GM19395 (cell line): ENCODE measurements around the gene LPAR6.
A peak's percentile ranks its signal among the peaks of the same experiment; 100 is the strongest.
"Not testable (repeated sequence)": the region's sequence is repeated elsewhere in the genome, so short reads cannot be mapped to it uniquely, and the experiment has no call there.

Source experiments
- ATAC-seq: cut with Tn5 transposase; IDR thresholded peaks from one replicate; pipeline ENCODE4 v1.9.1; 2021; ENCODE audit warnings: mild to moderate bottlenecking, moderate library complexity; ENCODE audit not compliant: unreplicated experiment

LPAR6 gene

DNA sequence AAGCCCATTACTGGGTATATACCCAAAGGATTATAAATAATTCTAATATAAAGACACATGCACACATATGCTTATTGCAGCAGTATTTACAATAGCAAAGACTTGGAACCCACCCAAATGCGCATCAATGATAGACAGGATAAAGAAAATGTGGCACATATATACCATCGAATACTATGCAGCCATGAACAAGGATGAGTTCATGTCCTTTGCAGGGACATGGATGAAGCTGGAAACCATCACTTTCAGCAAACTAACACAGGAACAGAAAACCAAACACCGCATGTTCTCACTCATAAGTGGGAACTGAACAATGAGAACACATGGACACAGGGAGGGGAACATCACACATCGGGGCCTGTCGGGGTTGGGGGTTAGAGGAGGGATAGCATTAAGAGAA, 9.1 kb upstream of the LPAR6 start:
- ATAC-seq = not testable (repeated sequence)

DNA sequence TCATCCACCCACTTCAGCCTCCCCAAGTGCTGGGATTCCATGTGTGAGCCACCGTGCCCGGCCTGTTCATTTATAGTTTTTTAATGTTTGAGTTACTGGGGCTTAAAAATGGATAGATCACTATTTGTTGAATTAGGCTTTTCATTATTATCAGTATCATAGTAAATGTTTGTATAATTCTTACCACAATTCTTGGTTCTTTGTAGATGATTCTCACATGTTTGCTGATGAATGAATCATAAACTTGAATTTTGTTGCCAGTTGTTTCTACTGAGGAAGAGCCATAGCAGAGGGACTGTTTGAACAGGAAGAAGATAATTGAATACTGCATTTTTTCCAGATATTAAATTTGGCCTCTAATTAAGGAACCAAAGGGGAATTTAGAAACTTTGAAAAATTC, 2.6 kb upstream of the LPAR6 start:
- ATAC-seq = no peak

- no peak for ATAC-seq
Observed at GRCh38 chr13:48414501-48414900, 1.6 kb upstream of the LPAR6 start.

DNA sequence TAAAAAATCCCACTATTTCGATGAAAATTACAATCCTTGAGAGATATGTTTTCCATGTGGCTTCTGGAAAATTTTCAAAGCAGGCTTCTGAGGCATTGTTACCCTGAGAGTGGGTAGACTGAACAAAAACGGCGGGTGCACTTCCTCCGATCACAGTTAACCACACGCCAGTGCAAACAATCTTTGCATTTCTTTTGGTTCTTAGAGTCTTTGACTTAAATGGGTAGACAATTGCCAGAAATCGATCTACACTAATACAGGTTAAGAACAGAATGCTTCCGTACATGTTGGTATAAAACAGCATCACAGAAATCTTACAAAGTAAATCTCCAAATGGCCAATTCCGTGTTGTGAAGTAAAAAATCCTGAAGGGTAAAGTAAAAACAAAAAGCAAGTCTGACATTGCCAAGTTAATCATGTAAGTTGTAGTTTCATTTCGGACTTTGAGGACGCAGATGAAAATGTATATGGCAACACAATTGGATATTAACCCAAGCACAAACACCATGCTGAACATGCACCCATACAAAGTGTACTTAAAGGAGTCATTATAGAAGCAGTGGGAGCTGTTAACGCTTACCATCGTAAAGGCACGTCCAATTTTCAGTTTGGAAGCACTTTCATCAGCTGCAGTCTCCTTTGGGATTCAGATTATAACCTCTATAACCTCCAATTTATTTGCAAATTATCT, 927 bp downstream of the LPAR6 start:
- ATAC-seq = no peak

DNA sequence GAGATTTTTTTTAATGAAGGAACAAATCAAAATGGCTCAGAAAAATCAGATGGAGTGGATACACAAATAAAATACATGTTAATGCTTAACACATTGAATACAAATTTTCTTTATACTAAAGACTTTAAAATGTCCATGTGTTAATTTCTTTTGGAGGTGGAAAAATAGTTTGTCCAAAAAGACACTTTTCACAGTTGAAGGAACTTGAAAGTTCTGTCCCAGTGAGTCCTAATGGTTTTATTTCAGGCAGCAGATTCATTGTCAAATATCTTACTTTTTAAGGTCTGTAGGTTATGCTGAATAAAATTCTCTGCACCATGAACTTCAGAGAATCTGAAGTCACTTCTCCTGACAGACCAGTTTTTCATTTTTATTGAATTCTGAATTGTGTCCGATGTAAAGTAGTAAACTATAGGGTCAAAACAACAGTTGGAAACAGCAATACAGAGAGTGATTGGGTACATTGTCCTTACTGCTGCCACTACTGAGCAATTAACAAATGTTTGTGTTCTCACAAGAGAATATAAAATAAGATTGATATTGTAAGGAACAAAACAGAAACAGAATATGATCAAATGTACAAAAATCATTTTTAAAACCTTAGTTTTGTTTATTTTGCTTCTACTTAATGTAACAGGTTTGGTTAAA, 1.6 kb downstream of the LPAR6 start:
- no peak for ATAC-seq

DNA sequence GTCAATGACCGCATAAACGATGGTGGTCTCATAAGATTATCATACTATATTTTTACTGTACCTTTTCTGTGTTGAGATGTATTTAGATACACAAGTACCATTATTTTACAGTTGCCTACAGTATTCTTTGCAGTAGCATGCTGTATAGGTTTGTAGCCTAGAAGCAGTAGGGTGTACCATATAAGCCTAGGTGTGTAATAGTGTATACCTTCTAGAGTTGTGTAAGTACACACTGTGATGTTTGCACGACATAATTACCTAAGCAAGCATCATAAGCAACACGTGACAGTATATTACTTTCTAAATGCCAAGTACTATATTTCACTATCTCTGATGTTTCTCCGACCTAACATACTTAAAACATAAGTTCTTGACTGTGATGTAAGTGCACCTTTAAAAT, 2.7 kb downstream of the LPAR6 start:
- ATAC-seq = no peak

DNA sequence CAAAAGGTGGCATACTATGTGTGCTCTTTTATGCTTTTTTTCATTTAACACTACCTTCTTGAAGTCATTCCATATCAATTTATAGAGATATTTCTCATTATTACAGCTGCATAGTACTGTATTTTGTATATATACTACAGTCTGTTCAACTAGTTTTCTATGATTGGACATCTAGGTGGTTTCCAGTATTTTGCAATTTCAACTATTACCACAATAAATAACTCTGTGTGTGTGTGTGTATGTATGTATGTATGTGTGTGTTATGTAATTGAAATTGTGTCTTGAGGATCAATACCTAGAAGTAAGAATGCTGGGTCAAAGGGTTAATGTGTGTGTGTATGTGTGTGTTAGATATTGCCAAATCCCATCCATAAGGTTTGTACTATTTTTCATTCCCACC, 7.0 kb downstream of the LPAR6 start:
- no peak for ATAC-seq

- no peak for ATAC-seq
Observed at GRCh38 chr13:48404952-48405351, 8.0 kb downstream of the LPAR6 start.

GRCh38 chr13:48403913-48404312, 9.0 kb downstream of the LPAR6 start:
- no peak for ATAC-seq

DNA sequence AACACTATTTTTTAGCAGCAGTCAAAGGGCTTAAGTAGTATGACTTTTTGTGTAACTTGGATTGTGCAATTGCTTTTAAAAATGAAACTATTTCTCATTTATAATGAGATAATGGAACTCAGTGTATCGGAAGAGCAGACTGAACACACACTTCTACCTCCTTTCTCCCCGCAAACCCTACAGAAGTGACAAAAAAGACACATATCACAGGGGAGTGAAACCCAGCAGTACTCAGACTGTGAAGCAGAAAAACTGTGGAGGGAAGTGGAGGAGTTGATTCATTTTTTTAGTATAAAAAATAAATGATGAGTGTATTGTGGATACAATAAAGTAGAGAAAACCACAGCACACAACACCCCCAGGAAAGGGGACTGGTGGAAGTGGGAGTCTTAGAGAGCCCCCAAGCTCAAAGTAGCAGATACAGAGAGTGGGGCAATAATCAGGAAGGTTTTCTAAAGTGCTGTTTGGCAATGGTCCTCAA, 9.7 kb downstream of the LPAR6 start:
- peak; percentile 66 for ATAC-seq

DNA sequence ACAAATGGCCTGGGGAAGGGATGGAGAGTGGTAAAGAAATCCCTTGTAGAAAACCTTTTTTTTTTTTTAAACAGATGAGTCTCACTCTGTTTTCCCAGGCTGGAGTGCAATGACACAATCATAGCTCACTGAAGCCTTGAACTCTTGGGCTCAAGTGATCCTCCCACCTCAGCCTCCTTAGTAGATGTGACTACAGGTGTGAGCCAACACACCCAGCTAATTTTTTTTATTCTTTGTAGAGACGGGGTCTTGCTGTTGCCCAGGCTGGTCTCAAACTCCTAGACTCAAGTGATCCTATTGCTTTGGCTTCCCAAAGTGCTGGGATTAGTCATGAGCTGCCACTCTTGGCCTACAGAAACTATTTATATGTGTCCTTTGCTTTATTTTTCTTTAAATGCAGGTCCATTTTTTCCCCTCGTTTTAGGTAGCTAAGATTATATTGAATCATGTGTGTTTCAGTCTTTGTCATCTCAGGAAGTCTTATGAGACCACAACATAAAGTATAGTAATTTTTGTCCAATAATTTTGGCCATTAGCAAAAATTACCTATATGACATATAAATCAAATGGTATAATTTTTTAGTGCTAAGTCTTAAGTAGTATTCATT, 10.5 kb downstream of the LPAR6 start:
- no peak for ATAC-seq

- ATAC-seq = no peak
Observed at GRCh38 chr13:48401480-48401879, 11.4 kb downstream of the LPAR6 start.

DNA sequence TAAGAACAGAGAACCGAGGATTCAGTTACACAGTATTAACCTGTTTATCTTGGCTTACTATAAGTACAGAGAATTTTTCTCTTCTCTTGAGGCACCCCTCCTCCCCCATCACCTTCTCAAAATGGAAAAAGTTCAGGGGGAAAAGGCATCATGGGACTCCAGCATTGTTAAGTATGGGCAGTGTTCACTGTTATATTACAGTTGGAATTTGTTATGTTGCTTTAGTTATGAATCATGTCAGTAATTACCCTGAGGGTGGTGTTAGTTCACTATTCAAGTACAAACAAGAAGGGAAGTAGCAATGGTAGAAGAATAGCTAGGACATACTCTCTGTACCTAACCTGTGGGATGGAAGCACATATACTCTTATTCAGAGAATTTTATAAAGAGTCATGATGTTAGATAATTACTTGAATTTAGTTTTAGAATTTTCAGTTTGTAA, 12.0 kb downstream of the LPAR6 start:
- no peak for ATAC-seq

DNA sequence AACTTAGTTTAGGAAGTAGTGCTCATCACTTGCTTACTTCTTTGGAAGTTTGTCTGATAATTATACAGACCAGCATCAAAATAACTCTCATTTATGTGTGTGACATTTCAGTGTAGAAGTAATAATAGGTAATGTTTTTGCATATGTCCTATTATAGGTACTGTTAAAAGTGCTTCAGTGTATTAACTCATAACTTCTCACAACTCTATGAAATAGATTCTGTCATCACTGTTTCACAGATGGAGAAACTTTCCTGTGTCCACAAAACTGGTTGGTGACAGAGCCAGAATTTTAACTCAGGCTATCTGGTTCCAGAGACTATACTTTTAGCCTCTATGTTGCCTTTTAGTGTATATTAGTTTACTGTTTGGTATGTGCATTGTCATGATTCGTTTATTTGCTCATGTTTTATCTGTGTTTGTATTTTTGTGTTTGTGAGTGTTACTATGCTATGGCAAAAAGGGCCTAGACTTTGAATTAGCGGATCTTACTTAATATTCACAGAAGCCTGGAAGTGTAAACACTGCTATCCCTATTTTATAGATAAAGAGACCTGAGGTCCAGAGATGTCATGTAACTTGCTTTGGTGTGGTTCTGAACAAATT, 12.7 kb downstream of the LPAR6 start:
- no peak for ATAC-seq

DNA sequence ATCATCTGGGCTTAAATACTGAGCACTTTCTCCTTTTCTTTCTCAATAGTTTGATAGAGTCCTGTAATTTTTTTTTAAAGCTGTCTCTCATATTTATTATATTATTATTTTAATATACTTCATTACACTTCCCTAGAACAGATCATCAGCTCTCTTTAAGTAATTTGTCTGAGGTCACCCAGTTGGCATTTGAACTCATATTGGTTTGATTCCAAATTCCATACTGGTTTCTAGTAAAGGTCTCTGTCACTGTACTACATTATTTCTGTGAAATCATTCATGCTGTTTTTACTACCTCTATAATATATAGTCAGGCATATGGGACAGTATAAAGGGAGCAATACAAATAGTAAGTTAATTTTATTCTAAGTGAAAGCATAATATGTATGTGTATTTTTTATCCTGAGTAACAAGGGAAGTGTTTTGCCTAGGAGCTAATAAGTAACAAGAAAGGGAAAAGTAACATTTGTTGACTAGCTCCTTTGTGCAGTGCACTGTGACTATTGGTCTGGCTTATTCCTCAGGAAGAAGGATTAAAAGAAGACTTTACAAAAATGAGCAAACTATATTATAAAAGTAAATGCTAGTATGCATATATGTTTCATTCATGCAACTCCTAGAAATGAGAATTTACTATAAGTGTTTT, 14.3 kb downstream of the LPAR6 start:
- no peak for ATAC-seq

DNA sequence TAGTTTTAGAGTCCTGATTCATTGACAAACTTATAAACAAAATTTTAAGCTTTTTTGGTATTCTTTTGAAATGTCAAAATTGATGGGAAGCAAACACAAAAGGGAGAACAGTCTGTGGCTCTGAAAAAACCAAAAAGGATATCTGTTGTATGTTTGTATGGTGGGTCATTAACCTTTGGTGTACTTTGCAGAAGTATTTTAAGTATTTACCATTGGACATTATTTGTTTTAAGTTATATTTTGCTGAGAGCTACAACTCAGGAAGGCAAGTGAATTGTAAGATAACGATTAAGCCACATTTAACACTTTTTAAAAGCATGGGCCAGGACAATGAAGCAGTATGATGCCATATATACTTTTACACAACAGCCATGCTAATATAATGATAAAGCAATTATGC, 15.2 kb downstream of the LPAR6 start:
- no peak for ATAC-seq

DNA sequence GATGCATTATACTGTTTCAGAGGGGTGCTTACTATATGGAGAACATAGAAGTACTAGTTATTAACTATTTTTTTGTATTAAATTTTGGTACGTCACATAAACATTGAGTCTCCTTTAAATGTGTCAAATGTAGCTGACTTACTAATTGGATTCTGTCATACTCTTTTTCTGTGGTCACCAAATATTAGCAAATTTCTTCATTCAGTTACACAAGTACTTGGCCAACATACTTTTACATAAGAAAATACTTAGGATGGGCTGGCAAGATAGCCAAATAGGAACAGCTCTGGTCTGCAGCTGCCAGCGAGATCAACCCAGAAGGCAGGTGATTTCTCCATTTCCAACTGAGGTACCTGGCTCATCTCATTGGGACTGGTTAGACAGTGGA, 19.2 kb downstream of the LPAR6 start:
- no peak for ATAC-seq

GRCh38 chr13:48393030-48393697, 19.7 kb downstream of the LPAR6 start:
- no peak for ATAC-seq

DNA sequence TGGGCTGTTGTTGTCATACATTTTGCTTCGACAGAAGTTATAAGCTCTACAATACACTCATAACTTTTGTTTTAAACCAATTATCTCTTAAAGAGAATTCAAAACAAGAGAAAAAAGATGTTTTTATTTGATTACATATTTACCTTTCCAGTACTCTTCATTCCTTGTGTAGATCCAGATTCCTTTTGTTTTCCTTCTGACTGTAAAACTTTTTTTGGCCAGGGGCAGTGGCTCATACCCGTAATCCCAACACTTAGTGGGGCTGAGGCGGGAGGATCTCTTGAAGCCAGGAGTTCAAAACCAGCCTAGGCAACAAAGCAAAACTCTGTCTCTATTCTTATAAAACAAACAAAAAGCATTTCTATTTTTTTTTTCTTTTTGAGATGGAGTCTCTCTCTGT, 21.7 kb downstream of the LPAR6 start:
- ATAC-seq = no peak

DNA sequence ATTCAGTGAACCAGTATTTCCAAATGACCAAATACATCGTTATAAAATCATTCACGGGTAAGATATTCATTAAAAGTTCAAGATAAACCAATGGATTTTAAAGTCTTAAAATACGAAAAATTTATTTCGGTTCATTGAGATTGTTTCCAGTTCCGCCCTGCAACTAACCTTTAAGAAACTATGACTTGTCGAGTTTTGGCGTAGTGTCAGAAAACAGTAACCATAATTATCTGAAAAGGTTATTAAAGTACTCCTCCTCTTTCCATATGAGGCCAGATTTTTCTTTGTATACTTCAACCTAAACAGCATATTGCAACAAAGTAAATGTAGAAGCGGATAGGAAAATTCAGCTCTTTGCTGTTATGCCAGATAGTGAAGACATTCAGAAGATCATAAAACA, 26.1 kb downstream of the LPAR6 start:
- no peak for ATAC-seq

GRCh38 chr13:48383384-48383783, 29.5 kb downstream of the LPAR6 start:
- ATAC-seq = no peak
